Right lobe of liver (tissue), 4 donors: ENCODE measurements around the gene IFI16.

ENCODE experiments used
- CTCF ChIP-seq, 4 donors: fragments of 200-600 bp in 3 of 4; fragments of 450-650 bp in 1 of 4; IDR thresholded peaks; one replicate each; pipeline versions ENCODE4 v1.5.1 to v1.8.0; 2016 to 2022; ENCODE audit warnings: antibody characterized with exemption in 4 of 4, mild to moderate bottlenecking in 2 of 4
- POLR2A ChIP-seq: fragments of 450-650 bp; IDR thresholded peaks from one replicate; pipeline ENCODE4 v1.6.1; 2017; ENCODE audit warnings: antibody characterized with exemption, mild to moderate bottlenecking
- donor health status: DM: no; HTN: no; CAD: no.
- donor health status: DM: no; HTN: no; CAD: no.
- donor health status: DM: no; HTN: yes; CAD: no.

GRCh38 chr1:158969166-158969565 lies 40.5 kb upstream of the IFI16 start:
- TF ChIP-seq CTCF (IDR thresholded peaks at IDR 0.05), result no peak
- TF ChIP-seq POLR2A, result no peak
